Measurements from ENCODE around the gene BMPR1A. TPM values are rescaled to one million over a fixed set of nuclear protein-coding genes. Genes with fewer than 3 reads are reported as not detected.

Gene BMPR1A
- total and polyA plus RNA-seq, 10 of the 15 experiments (the other 5 are each of a cell fraction or from before 2014, with no cell fraction given): 2.3 to 22.7 (median 13.1) TPM

- Histone ChIP-seq H3K79me2 (ENCODE audit: control insufficient read depth, insufficient read depth, low read length) (no peaks in the 10 kb centered on the region), H3K4me1 (ENCODE audit: control insufficient read depth, insufficient read depth, low read length) (peaks cover 8% of the 10 kb centered on the region), H3K36me3 (ENCODE audit: control insufficient read depth in 2 of 2, insufficient read depth in 2 of 2, low read length in 1 of 2) (no peaks in the 10 kb centered on the region), H3K27ac (ENCODE audit: control insufficient read depth, insufficient read depth) (no peak overlapping the region), H4K20me1 (ENCODE audit: control insufficient read depth, insufficient read depth) (no peaks in the 10 kb centered on the region), H2AFZ (ENCODE audit: control insufficient read depth, low read depth, low read length) (no peak overlapping the region), H3K4me3 (no peak overlapping the region), H3K27me3 (replicated peaks in 1 of 2; ENCODE audit: control insufficient read depth in 2 of 2, insufficient read depth in 2 of 2, low read length in 1 of 2) (no peaks in the 10 kb centered on the region), H3K9ac (ENCODE audit: control insufficient read depth, insufficient read depth, low read length) (no peak overlapping the region), H3K4me2 (ENCODE audit: control insufficient read depth, insufficient read depth) (no peak overlapping the region), H3K9me3 (replicated peaks; ENCODE audit: control insufficient read depth, insufficient read depth, low read length) (no peaks in the 10 kb centered on the region; the same call in 2 of the 3 replicates)
- ChIA-PET SMC1A (ENCODE audit: uncharacterized antibody, unreplicated experiment) (interaction anchor here (1.1 to 1.2 kb wide), 2 partner anchors 9 to 18 kb away, joined by 3 read pairs; no protein-coding TSS in a partner anchor), CTCF (interaction anchor here (1.7 kb wide), 1 partner anchor 9 kb away, joined by 9 read pairs; no protein-coding TSS in a partner anchor), RAD21 (ENCODE audit: unreplicated experiment) (no interaction called here), POLR2A (interaction anchor here (1.4 to 1.5 kb wide), 2 partner anchors 11 to 13 kb away, joined by 3 to 4 read pairs; no protein-coding TSS in a partner anchor)
- no peak for TF ChIP-seq E2F4 (IDR thresholded peaks at IDR 0.05; ENCODE audit: low read depth, low read length)
- no peak for TF ChIP-seq ATF2 (IDR thresholded peaks at IDR 0.05; ENCODE audit: low read length)
- no peak for TF ChIP-seq EP300 (IDR thresholded peaks at IDR 0.05; ENCODE audit: borderline replicate concordance in 1 of 2, control insufficient read depth in 1 of 2, low read depth in 2 of 2, low read length in 2 of 2)
- no peak for TF ChIP-seq BMI1 (IDR thresholded peaks at IDR 0.05; ENCODE audit: borderline replicate concordance)
- no peak for TF ChIP-seq NBN (IDR thresholded peaks at IDR 0.05)
- intact Hi-C loops (cut with micrococcal nuclease; ENCODE audit: unreplicated experiment) (no loop called here), in situ Hi-C loops (cut with MboI) (no loop called here)
- no TSS peak for BruUV-seq (replicated peaks)
- FAIRE-seq: no peak
- ATAC-seq: no peak
- DNase-seq (ENCODE audit: low read depth, low spot score): no peak
- WGBS (ENCODE audit: insufficient coverage, insufficient replicate concordance, low lambda C conversion rate, missing lambda C conversion rate): 28% methylated on average over 7 of the region's 7 CpGs
Measured at GRCh38 chr10:86956848-86957448, 200.5 kb downstream of the BMPR1A start.

All from GM12878 (cell line).